GM12878 (cell line): ENCODE data around the gene DGKB. TPM values are rescaled to one million over a fixed set of nuclear protein-coding genes. Genes with fewer than 3 reads are reported as not detected.
A peak's percentile ranks its signal among the peaks of the same experiment; 100 is the strongest.

Experiments used
- ATAC-seq: fragments of 200-7000 bp; cut with Tn5 transposase; 3 replicates; pipeline ENCODE4 v1.9.1; 2020; ENCODE audit warnings: mild to moderate bottlenecking, moderate library complexity
- BruUV-seq: library from RNA; stranded (reverse); fragments of 400-500 nt; replicated peaks from 2 replicates; lab custom pipeline; 2021; lab: Mats Ljungman, UMichigan
- CTCF ChIA-PET: fragments of 300-600 bp; sonication (Branson Sonifier 250); formaldehyde crosslinking; extraction: SDS; loops from one replicate; lab custom pipeline; 2021; ENCODE audit warnings: inconsistent platforms; lab: Yijun Ruan, JAX
- POLR2A ChIA-PET: fragments of 350-600 bp; formaldehyde crosslinking; extraction: SDS; loops from one replicate; lab custom pipeline; 2021; ENCODE audit warnings: inconsistent platforms; lab: Charles Lee
- RAD21 ChIA-PET: fragments of 300-600 bp; sonication (Branson Sonifier 250); formaldehyde crosslinking; loops from one replicate; lab custom pipeline; 2023; ENCODE audit warnings: antibody characterized with exemption; ENCODE audit not compliant: unreplicated experiment; lab: Charles Lee
- SMC1A ChIA-PET: fragments of 300-600 bp; sonication (Branson Sonifier 250); formaldehyde crosslinking; loops from one replicate; lab custom pipeline; 2023; ENCODE audit not compliant: unreplicated experiment, uncharacterized antibody; lab: Charles Lee
- DNase-seq: peaks from one replicate; pipeline ENCODE4 v3.0.0-alpha.2; 2011; ENCODE audit warnings: low read depth, low spot score
- FAIRE-seq: peaks from 3 replicates; lab custom pipeline; 2011; peaks lifted over from hg19 to GRCh38; lab: Jason Lieb, UNC
- H2AFZ ChIP-seq: 2 replicates; pipeline ENCODE4 v1.6.0; 2011; ENCODE audit warnings: low read depth, low read length, control low read depth; ENCODE audit not compliant: control insufficient read depth
- H3K27ac ChIP-seq: 2 replicates; pipeline ENCODE4 v1.5.1; 2011; ENCODE audit warnings: control low read depth; ENCODE audit not compliant: control insufficient read depth, insufficient read depth
- H3K27me3 ChIP-seq, 2 experiments: replicated peaks in 1 of 2; 2 replicates each; pipeline versions ENCODE4 v1.6.0 to v1.6.1; 2011; ENCODE audit warnings: low read length in 1 of 2; ENCODE audit not compliant: control insufficient read depth in 2 of 2, insufficient read depth in 2 of 2
- H3K36me3 ChIP-seq, 2 experiments: 2 replicates each; pipeline ENCODE4 v1.5.1; 2011; ENCODE audit warnings: low read length in 1 of 2; ENCODE audit not compliant: control insufficient read depth in 2 of 2, insufficient read depth in 2 of 2
- H3K4me1 ChIP-seq: 2 replicates; pipeline ENCODE4 v1.6.1; 2011; ENCODE audit warnings: mild to moderate bottlenecking, low read length, moderate library complexity, mixed read lengths; ENCODE audit not compliant: control insufficient read depth, insufficient read depth
- H3K4me2 ChIP-seq: 2 replicates; pipeline ENCODE4 v1.6.0; 2011; ENCODE audit warnings: control low read depth; ENCODE audit not compliant: control insufficient read depth, insufficient read depth
- H3K4me3 ChIP-seq: fragments of 200-600 bp; sonication (generic); 2 replicates; pipeline ENCODE4 v1.5.1; 2016
- H3K79me2 ChIP-seq: 2 replicates; pipeline ENCODE4 v1.6.0; 2011; ENCODE audit warnings: low read length; ENCODE audit not compliant: control insufficient read depth, insufficient read depth
- H3K9ac ChIP-seq: 2 replicates; pipeline ENCODE4 v1.8.0; 2011; ENCODE audit warnings: low read length, control low read depth, mixed read lengths; ENCODE audit not compliant: control insufficient read depth, insufficient read depth
- H3K9me3 ChIP-seq: replicated peaks from 3 replicates; pipeline ENCODE4 v1.5.1; 2011; ENCODE audit warnings: mild to moderate bottlenecking, low read length; ENCODE audit not compliant: control insufficient read depth, insufficient read depth
- H4K20me1 ChIP-seq: 2 replicates; pipeline ENCODE4 v1.6.0; 2011; ENCODE audit not compliant: control insufficient read depth, insufficient read depth
- CREB1 ChIP-seq: IDR thresholded peaks from 2 replicates; pipeline ENCODE4 v1.6.1; 2012; ENCODE audit warnings: low read depth, mild to moderate bottlenecking, inconsistent platforms
- EP300 ChIP-seq, 2 experiments: fragments of 150-350 bp in 1 of 2; IDR thresholded peaks; 2 replicates each; pipeline ENCODE4 v1.6.1; 2011 to 2012; ENCODE audit warnings: low read depth in 2 of 2, low read length in 2 of 2, borderline replicate concordance in 1 of 2, improper control_type of control experiment in 1 of 2, inconsistent platforms in 1 of 2; ENCODE audit not compliant: control insufficient read depth in 1 of 2
- HDAC6 ChIP-seq: fragments of 200-600 bp; sonication (generic); IDR thresholded peaks from one replicate; pipeline ENCODE4 v1.8.0; 2017; ENCODE audit warnings: antibody characterized with exemption; ENCODE audit not compliant: unreplicated experiment
- IRF4 ChIP-seq: IDR thresholded peaks from 2 replicates; pipeline ENCODE4 v1.6.1; 2011; ENCODE audit warnings: low read depth, low read length
- MEF2A ChIP-seq: IDR thresholded peaks from 2 replicates; pipeline ENCODE4 v1.6.1; 2011; ENCODE audit warnings: low read depth, mild to moderate bottlenecking, low read length, moderate library complexity; ENCODE audit not compliant: insufficient read depth
- MTA3 ChIP-seq: IDR thresholded peaks from 2 replicates; pipeline ENCODE4 v1.6.1; 2012; ENCODE audit warnings: low read length, inconsistent platforms, borderline replicate concordance
- PAX5 ChIP-seq: IDR thresholded peaks from 2 replicates; pipeline ENCODE4 v1.6.1; 2011; ENCODE audit warnings: low read depth, low read length, borderline replicate concordance
- PML ChIP-seq: IDR thresholded peaks from 2 replicates; pipeline ENCODE4 v1.6.1; 2012; ENCODE audit warnings: low read length, inconsistent platforms
- RAD21 ChIP-seq: IDR thresholded peaks from 2 replicates; pipeline ENCODE4 v1.6.1; 2011; ENCODE audit warnings: mild to moderate bottlenecking, low read depth, low read length, moderate library complexity; ENCODE audit not compliant: insufficient read depth
- RAD51 ChIP-seq: fragments of 450-650 bp; IDR thresholded peaks from 2 replicates; pipeline ENCODE4 v1.6.1; 2016; ENCODE audit warnings: moderate library complexity, mild to moderate bottlenecking, inconsistent platforms
- SIX5 ChIP-seq: IDR thresholded peaks from 2 replicates; pipeline ENCODE4 v1.6.1; 2011; ENCODE audit warnings: mild to moderate bottlenecking, low read depth, low read length, moderate library complexity; ENCODE audit not compliant: severe bottlenecking
- SMARCA5 ChIP-seq: fragments of 450-650 bp; IDR thresholded peaks from 2 replicates; pipeline ENCODE4 v1.6.1; 2017; ENCODE audit warnings: mild to moderate bottlenecking
- SREBF1 ChIP-seq: IDR thresholded peaks from 2 replicates; pipeline ENCODE4 v1.6.1; 2012; ENCODE audit warnings: mild to moderate bottlenecking, low read length
- TCF3 ChIP-seq: IDR thresholded peaks from 2 replicates; pipeline ENCODE4 v1.6.1; 2012; ENCODE audit warnings: low read depth, mild to moderate bottlenecking, low read length, borderline replicate concordance; ENCODE audit not compliant: insufficient read depth
- ZBED1 ChIP-seq: IDR thresholded peaks from 2 replicates; pipeline ENCODE4 v1.6.1; 2016; ENCODE audit warnings: borderline replicate concordance
- ZNF622 ChIP-seq: fragments of 450-650 bp; IDR thresholded peaks from 2 replicates; pipeline ENCODE4 v1.6.1; 2017; ENCODE audit warnings: mild to moderate bottlenecking, inconsistent platforms
- ZSCAN29 ChIP-seq: fragments of 450-650 bp; IDR thresholded peaks from 2 replicates; pipeline ENCODE4 v1.6.1; 2017; ENCODE audit warnings: mild to moderate bottlenecking, moderate library complexity
- WGBS: methylation state at CpG from one replicate; pipeline ENCODE4 v1.1.6; 2016; ENCODE audit warnings: low lambda C conversion rate; ENCODE audit not compliant: insufficient replicate concordance, insufficient coverage; ENCODE audit errors: missing lambda C conversion rate; 5-methylcytosine and 5-hydroxymethylcytosine counted together
- in situ Hi-C: fragments of 300-500 bp; cut with MboI; formaldehyde crosslinking; loops from 9 replicates; pipeline ENCODE4 v1.14.3; 2018; ENCODE audit warnings: mixed read lengths
- intact Hi-C: fragments of 100-400 bp; cut with micrococcal nuclease; formaldehyde crosslinking; loops from one replicate; pipeline ENCODE4 v1.14.2; 2022; ENCODE audit not compliant: unreplicated experiment
- polyA plus RNA-seq, 11 experiments: library from polyadenylated mRNA; depleted of rRNA in 4 of 11; unstranded in 6 of 11; stranded (reverse) in 5 of 11; fragments of >200 nt; fragmentation: Nextera tagmentation in 4 of 11; fragmentation: Illumina TruSeq in 1 of 11; extraction: Ambion mirVana in 4 of 11; extraction: Trizol in 1 of 11; gene quantifications; 1 replicate in 1 of 11; 2 replicates in 10 of 11; pipeline versions ENCODE4 v1.2.1 to v1.2.3, GENCODE V29; 2011 to 2016; ENCODE audit warnings: inconsistent platforms in 2 of 11, missing spikeins in 2 of 11, low read depth in 1 of 11
- total RNA-seq, 4 experiments: library from RNA; depleted of rRNA in 3 of 4; stranded (reverse); fragments of >200 nt in 3 of 4; fragmentation: Illumina TruSeq in 1 of 4; extraction: Trizol in 1 of 4; gene quantifications; 2 replicates each; pipeline versions ENCODE4 v1.2.1 to v1.2.3, GENCODE V29; 2013 to 2021
- TF ChIP-seq, protein P1 (sequence below): fragments of 450-650 bp; formaldehyde crosslinking; IDR thresholded peaks from 2 replicates; pipeline ENCODE4 v1.4.0; 2020; ENCODE audit warnings: mild to moderate bottlenecking, moderate library complexity
- TF ChIP-seq, protein P2 (sequence below): IDR thresholded peaks from 2 replicates; pipeline ENCODE4 v1.6.1; 2012; ENCODE audit warnings: mild to moderate bottlenecking, low read depth, low read length

DGKB gene
- total and polyA plus RNA-seq, 10 of the 15 experiments (the other 5 are each of a cell fraction or from before 2014, with no cell fraction given): 0.02 to 0.10 (median 0.04) TPM; not detected in 6

DNA sequence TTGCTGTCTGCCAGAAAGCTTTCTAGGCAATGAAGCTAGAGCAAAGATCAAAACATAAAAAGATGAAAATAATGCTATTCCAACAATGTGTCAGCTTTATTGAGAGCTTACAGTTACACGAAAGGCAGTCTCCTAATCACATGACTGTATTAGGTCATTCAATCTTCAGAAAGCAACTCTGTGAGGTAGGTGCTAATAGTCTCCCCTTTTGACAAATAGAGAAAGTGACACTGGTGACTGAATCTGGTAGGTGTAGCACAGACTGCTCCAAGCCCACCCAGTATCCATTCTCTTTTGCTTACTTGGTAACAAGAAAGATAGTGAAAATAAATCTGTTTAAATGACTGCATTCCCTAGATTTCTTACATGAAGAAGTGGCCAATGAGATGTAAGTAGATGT, 58.8 kb downstream of the DGKB start:
- intact Hi-C loops: no loop called here
- TF ChIP-seq EP300 (IDR thresholded peaks at IDR 0.05; ENCODE audit: borderline replicate concordance in 1 of 2, control insufficient read depth in 1 of 2, low read depth in 2 of 2, low read length in 2 of 2) (no peak), PML (no peak), PAX5 (no peak), MEF2A (no peak), HDAC6 (no peak), IRF4 (no peak), SIX5 (no peak), MTA3 (no peak), SMARCA5 (no peak), TCF3 (no peak), ZSCAN29 (no peak), ZBED1 (no peak), ZNF622 (no peak), SREBF1 (no peak), CREB1 (no peak), RAD21 (no peak), RAD51 (no peak)
- TF ChIP-seq, protein P1, sequence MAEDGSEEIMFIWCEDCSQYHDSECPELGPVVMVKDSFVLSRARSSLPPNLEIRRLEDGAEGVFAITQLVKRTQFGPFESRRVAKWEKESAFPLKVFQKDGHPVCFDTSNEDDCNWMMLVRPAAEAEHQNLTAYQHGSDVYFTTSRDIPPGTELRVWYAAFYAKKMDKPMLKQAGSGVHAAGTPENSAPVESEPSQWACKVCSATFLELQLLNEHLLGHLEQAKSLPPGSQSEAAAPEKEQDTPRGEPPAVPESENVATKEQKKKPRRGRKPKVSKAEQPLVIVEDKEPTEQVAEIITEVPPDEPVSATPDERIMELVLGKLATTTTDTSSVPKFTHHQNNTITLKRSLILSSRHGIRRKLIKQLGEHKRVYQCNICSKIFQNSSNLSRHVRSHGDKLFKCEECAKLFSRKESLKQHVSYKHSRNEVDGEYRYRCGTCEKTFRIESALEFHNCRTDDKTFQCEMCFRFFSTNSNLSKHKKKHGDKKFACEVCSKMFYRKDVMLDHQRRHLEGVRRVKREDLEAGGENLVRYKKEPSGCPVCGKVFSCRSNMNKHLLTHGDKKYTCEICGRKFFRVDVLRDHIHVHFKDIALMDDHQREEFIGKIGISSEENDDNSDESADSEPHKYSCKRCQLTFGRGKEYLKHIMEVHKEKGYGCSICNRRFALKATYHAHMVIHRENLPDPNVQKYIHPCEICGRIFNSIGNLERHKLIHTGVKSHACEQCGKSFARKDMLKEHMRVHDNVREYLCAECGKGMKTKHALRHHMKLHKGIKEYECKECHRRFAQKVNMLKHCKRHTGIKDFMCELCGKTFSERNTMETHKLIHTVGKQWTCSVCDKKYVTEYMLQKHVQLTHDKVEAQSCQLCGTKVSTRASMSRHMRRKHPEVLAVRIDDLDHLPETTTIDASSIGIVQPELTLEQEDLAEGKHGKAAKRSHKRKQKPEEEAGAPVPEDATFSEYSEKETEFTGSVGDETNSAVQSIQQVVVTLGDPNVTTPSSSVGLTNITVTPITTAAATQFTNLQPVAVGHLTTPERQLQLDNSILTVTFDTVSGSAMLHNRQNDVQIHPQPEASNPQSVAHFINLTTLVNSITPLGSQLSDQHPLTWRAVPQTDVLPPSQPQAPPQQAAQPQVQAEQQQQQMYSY (CRISPR knock-in tag): no peak
- TF ChIP-seq, protein P2, sequence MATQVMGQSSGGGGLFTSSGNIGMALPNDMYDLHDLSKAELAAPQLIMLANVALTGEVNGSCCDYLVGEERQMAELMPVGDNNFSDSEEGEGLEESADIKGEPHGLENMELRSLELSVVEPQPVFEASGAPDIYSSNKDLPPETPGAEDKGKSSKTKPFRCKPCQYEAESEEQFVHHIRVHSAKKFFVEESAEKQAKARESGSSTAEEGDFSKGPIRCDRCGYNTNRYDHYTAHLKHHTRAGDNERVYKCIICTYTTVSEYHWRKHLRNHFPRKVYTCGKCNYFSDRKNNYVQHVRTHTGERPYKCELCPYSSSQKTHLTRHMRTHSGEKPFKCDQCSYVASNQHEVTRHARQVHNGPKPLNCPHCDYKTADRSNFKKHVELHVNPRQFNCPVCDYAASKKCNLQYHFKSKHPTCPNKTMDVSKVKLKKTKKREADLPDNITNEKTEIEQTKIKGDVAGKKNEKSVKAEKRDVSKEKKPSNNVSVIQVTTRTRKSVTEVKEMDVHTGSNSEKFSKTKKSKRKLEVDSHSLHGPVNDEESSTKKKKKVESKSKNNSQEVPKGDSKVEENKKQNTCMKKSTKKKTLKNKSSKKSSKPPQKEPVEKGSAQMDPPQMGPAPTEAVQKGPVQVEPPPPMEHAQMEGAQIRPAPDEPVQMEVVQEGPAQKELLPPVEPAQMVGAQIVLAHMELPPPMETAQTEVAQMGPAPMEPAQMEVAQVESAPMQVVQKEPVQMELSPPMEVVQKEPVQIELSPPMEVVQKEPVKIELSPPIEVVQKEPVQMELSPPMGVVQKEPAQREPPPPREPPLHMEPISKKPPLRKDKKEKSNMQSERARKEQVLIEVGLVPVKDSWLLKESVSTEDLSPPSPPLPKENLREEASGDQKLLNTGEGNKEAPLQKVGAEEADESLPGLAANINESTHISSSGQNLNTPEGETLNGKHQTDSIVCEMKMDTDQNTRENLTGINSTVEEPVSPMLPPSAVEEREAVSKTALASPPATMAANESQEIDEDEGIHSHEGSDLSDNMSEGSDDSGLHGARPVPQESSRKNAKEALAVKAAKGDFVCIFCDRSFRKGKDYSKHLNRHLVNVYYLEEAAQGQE: no peak
- TF ChIP-seq, all 136 proteins: peak for 0
- POLR2A ChIA-PET: no interaction called here
- FAIRE-seq: no peak
- Histone ChIP-seq H3K9ac (no peak overlapping the region), H3K27me3 (no peaks in the 10 kb centered on the region), H4K20me1 (no peaks in the 10 kb centered on the region), H2AFZ (no peak overlapping the region), H3K79me2 (no peaks in the 10 kb centered on the region), H3K4me1 (no peaks in the 10 kb centered on the region), H3K9me3 (no peaks in the 10 kb centered on the region), H3K4me2 (no peak overlapping the region), H3K4me3 (no peak overlapping the region), H3K27ac (no peak overlapping the region), H3K36me3 (no peaks in the 10 kb centered on the region)
- RAD21 ChIA-PET: no interaction called here
- ATAC-seq: peak; percentile 63
- BruUV-seq: no TSS peak
- CTCF ChIA-PET: no interaction called here
- SMC1A ChIA-PET: no interaction called here
- no peak for DNase-seq
- in situ Hi-C loops: no loop called here
- WGBS: 7% methylated on average over 1 of the region's 1 CpG
